HEK293 (cell line): Measurements from ENCODE around the gene CCDC9B.

Experiments used
- MZF1 ChIP-seq: fragments of 450-650 bp; formaldehyde crosslinking; IDR thresholded peaks from 2 replicates; pipeline ENCODE4 v1.5.1; 2017; ENCODE audit warnings: missing biosample characterization, missing genetic modification characterization, borderline replicate concordance
- ZNF184 ChIP-seq: fragments of 450-650 bp; IDR thresholded peaks from 2 replicates; pipeline ENCODE4 v1.5.1; 2018; ENCODE audit warnings: missing biosample characterization, mild to moderate bottlenecking, missing genetic modification characterization
- ZNF292 ChIP-seq: fragments of 450-650 bp; formaldehyde crosslinking; IDR thresholded peaks from 2 replicates; pipeline ENCODE4 v1.5.1; 2016; ENCODE audit warnings: low read depth, missing biosample characterization, missing genetic modification characterization, borderline replicate concordance
- ZSCAN23 ChIP-seq: fragments of 450-650 bp; formaldehyde crosslinking; IDR thresholded peaks from 2 replicates; pipeline ENCODE4 v1.5.1; 2016; ENCODE audit warnings: missing biosample characterization, missing genetic modification characterization
- TF ChIP-seq, protein P1 (sequence below): fragments of 450-650 bp; formaldehyde crosslinking; IDR thresholded peaks from 2 replicates; pipeline ENCODE4 v1.5.1; 2016; ENCODE audit warnings: missing biosample characterization, missing genetic modification characterization
- TF ChIP-seq, protein P2 (sequence below): fragments of 450-650 bp; formaldehyde crosslinking; IDR thresholded peaks from 2 replicates; pipeline ENCODE4 v1.5.1; 2016; ENCODE audit warnings: missing biosample characterization, missing genetic modification characterization
- TF ChIP-seq, protein P3 (sequence below): fragments of 450-650 bp; formaldehyde crosslinking; IDR thresholded peaks from 2 replicates; pipeline ENCODE4 v1.5.1; 2016; ENCODE audit warnings: missing biosample characterization, missing genetic modification characterization
- TF ChIP-seq, protein P4 (sequence below): fragments of 450-650 bp; formaldehyde crosslinking; IDR thresholded peaks from 2 replicates; pipeline ENCODE4 v1.5.1; 2016; ENCODE audit warnings: missing biosample characterization, missing genetic modification characterization

DNA sequence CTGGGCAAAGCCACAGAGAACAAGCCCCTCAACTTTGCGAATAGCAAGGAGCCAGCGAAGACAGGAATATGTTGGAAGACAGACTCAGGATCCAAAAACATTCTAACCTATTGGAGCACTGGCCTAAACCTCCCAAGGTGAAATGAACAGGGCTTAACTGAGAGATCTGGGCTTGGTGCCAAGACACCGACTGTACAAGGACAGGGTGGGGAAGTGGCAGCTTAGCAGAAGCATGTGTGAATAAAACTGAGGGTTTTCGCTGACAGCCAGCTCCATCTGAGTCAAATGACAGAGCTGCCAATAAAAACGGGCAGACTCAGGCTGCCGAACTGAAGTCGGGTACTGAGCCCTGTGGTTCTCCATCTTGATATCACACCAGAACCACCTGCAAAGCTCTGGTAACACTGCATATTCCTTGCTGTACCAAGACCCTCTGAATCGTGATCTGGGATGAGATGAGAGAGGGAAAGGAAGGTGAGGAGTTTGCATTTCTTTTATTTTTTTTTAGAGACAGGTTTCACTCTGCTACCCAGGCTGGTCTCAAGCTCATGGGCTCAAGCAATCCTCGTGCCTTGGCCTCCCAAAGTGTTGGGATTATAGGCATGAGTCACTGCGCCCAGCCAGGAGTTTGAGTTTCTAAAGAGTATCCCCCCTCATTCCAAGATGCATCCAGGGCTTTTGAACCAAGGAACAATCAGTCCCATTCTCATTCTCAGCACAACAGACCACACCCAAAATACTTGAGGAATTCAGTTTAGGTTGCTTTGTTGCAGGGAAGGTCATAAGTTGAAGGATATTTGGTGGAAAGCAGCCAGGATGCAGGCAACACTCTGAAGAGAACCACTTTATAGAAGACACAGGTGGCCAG, 27.0 kb downstream of the CCDC9B start:
- TF ChIP-seq, protein P1, sequence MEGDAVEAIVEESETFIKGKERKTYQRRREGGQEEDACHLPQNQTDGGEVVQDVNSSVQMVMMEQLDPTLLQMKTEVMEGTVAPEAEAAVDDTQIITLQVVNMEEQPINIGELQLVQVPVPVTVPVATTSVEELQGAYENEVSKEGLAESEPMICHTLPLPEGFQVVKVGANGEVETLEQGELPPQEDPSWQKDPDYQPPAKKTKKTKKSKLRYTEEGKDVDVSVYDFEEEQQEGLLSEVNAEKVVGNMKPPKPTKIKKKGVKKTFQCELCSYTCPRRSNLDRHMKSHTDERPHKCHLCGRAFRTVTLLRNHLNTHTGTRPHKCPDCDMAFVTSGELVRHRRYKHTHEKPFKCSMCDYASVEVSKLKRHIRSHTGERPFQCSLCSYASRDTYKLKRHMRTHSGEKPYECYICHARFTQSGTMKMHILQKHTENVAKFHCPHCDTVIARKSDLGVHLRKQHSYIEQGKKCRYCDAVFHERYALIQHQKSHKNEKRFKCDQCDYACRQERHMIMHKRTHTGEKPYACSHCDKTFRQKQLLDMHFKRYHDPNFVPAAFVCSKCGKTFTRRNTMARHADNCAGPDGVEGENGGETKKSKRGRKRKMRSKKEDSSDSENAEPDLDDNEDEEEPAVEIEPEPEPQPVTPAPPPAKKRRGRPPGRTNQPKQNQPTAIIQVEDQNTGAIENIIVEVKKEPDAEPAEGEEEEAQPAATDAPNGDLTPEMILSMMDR (tag by site-specific recombination), result no peak
- TF ChIP-seq, protein P2, sequence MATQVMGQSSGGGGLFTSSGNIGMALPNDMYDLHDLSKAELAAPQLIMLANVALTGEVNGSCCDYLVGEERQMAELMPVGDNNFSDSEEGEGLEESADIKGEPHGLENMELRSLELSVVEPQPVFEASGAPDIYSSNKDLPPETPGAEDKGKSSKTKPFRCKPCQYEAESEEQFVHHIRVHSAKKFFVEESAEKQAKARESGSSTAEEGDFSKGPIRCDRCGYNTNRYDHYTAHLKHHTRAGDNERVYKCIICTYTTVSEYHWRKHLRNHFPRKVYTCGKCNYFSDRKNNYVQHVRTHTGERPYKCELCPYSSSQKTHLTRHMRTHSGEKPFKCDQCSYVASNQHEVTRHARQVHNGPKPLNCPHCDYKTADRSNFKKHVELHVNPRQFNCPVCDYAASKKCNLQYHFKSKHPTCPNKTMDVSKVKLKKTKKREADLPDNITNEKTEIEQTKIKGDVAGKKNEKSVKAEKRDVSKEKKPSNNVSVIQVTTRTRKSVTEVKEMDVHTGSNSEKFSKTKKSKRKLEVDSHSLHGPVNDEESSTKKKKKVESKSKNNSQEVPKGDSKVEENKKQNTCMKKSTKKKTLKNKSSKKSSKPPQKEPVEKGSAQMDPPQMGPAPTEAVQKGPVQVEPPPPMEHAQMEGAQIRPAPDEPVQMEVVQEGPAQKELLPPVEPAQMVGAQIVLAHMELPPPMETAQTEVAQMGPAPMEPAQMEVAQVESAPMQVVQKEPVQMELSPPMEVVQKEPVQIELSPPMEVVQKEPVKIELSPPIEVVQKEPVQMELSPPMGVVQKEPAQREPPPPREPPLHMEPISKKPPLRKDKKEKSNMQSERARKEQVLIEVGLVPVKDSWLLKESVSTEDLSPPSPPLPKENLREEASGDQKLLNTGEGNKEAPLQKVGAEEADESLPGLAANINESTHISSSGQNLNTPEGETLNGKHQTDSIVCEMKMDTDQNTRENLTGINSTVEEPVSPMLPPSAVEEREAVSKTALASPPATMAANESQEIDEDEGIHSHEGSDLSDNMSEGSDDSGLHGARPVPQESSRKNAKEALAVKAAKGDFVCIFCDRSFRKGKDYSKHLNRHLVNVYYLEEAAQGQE (tag by site-specific recombination), result no peak
- TF ChIP-seq ZSCAN23 (tag by site-specific recombination) (no peak), ZNF184 (tag by site-specific recombination) (no peak), ZNF292 (tag by site-specific recombination) (no peak), MZF1 (tag by site-specific recombination) (no peak)
- TF ChIP-seq, protein P3, sequence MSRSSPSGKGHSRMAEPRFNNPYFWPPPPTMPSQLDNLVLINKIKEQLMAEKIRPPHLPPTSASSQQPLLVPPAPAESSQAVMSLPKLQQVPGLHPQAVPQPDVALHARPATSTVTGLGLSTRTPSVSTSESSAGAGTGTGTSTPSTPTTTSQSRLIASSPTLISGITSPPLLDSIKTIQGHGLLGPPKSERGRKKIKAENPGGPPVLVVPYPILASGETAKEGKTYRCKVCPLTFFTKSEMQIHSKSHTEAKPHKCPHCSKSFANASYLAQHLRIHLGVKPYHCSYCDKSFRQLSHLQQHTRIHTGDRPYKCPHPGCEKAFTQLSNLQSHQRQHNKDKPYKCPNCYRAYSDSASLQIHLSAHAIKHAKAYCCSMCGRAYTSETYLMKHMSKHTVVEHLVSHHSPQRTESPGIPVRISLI (tag by site-specific recombination), result no peak
- TF ChIP-seq, protein P4, sequence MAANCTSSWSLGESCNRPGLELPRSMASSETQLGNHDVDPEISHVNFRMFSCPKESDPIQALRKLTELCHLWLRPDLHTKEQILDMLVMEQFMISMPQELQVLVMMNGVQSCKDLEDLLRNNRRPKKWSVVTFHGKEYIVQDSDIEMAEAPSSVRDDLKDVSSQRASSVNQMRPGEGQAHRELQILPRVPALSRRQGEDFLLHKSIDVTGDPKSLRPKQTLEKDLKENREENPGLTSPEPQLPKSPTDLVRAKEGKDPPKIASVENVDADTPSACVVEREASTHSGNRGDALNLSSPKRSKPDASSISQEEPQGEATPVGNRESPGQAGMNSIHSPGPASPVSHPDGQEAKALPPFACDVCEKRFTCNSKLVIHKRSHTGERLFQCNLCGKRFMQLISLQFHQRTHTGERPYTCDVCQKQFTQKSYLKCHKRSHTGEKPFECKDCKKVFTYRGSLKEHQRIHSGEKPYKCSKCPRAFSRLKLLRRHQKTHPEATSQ (tag by site-specific recombination), result no peak
